ENCODE results near the gene SYN1.
A peak's percentile ranks its signal among the peaks of the same experiment; 100 is the strongest.

DNA sequence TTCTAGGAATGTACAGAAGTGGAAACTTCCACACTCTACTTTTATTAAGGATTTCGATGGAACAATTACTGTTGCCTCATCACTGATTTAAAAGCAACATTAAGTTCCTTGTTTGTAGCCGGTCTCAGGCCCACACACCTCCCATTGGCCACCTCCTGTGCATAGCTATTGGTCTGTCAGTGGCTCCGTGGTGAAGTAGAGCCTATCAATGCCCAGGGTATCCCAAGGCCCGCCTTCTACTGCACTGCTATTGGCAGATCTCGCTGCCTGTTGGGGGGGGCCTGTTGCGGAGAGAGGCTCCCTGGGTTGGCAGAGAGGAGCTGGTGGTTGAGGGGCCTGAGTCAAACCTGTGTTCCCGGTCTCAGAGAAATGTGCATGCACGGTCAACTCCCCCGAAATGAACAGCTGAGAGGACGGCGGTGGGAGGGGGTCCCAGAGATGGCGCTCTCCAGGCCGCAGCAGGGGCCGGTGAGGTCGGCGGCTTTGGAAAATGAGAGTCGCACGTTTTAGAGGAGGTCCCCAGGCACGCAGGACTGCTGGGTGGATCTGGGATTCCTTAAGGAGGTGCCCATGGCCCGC, 63.5 kb downstream of the SYN1 start:
- no peak for TF ChIP-seq CTCF (IDR thresholded peaks at IDR 0.05)
- TF ChIP-seq POLR2A (IDR thresholded peaks at IDR 0.05), result peak in 3 of 4 donors; percentile 24 to 75 (median 41)
